SK-N-SH treated with all-trans-retinoic acid at 6 μM for 48 hours (cell line): ENCODE results near the gene ZBTB32.

Experiments
- ARNTL ChIP-seq: fragments of 450-650 bp; formaldehyde crosslinking; IDR thresholded peaks from 2 replicates; pipeline ENCODE4 v1.5.0; 2020; ENCODE audit warnings: low read depth, mild to moderate bottlenecking, moderate library complexity, borderline replicate concordance
- CSRNP3 ChIP-seq: fragments of 250-450 bp; sonication (Bioruptor Pico); IDR thresholded peaks from 2 replicates; pipeline ENCODE4 v1.5.1; 2021; ENCODE audit warnings: mild to moderate bottlenecking, moderate library complexity
- ESRRG ChIP-seq: fragments of 250-450 bp; sonication (Bioruptor Pico); IDR thresholded peaks from 2 replicates; pipeline ENCODE4 v1.6.1; 2021; ENCODE audit warnings: mild to moderate bottlenecking
- GLIS3 ChIP-seq: fragments of 250-450 bp; sonication (Bioruptor Pico); IDR thresholded peaks from 2 replicates; pipeline ENCODE4 v1.5.0; 2020; ENCODE audit warnings: mild to moderate bottlenecking, moderate library complexity
- PATZ1 ChIP-seq: fragments of 250-450 bp; sonication (Bioruptor Pico); IDR thresholded peaks from 2 replicates; pipeline ENCODE4 v1.8.0; 2020; ENCODE audit warnings: mild to moderate bottlenecking, moderate library complexity, borderline replicate concordance
- TCF4 ChIP-seq: fragments of 250-450 bp; sonication (Bioruptor Pico); IDR thresholded peaks from 2 replicates; pipeline ENCODE4 v1.8.0; 2021; ENCODE audit warnings: mild to moderate bottlenecking, moderate library complexity, borderline replicate concordance
- ZC3H10 ChIP-seq: fragments of 250-450 bp; sonication (Bioruptor Pico); IDR thresholded peaks from 2 replicates; pipeline ENCODE4 v1.5.1; 2021; ENCODE audit warnings: mild to moderate bottlenecking, moderate library complexity
- ZFP3 ChIP-seq: fragments of 250-450 bp; sonication (Bioruptor Pico); IDR thresholded peaks from 2 replicates; pipeline ENCODE4 v1.5.0; 2020; ENCODE audit warnings: mild to moderate bottlenecking, moderate library complexity
- ZFP30 ChIP-seq: fragments of 450-650 bp; formaldehyde crosslinking; IDR thresholded peaks from 2 replicates; pipeline ENCODE4 v1.5.0; 2022; ENCODE audit warnings: mild to moderate bottlenecking, moderate library complexity
- ZNF8 ChIP-seq: fragments of 450-650 bp; formaldehyde crosslinking; IDR thresholded peaks from 2 replicates; pipeline ENCODE4 v1.5.0; 2020; ENCODE audit warnings: mild to moderate bottlenecking, moderate library complexity

GRCh38 chr19:35696835-35697234 is 7.5 kb upstream of the ZBTB32 start:
- no peak for TF ChIP-seq ZFP3 (CRISPR knock-in tag)
- no peak for TF ChIP-seq ESRRG (CRISPR knock-in tag)
- TF ChIP-seq ZFP30 (CRISPR knock-in tag) = no peak
- no peak for TF ChIP-seq TCF4 (CRISPR knock-in tag)
- no peak for TF ChIP-seq ZNF8 (CRISPR knock-in tag)
- no peak for TF ChIP-seq CSRNP3 (CRISPR knock-in tag)
- no peak for TF ChIP-seq GLIS3
- no peak for TF ChIP-seq ZC3H10 (CRISPR knock-in tag)
- no peak for TF ChIP-seq ARNTL (CRISPR knock-in tag)
- TF ChIP-seq PATZ1 = no peak
